LNCAP (cell line): Measurements from ENCODE around the gene ROBO1.

Experiments used
- CTCF ChIP-seq: fragments of 450-650 bp; IDR thresholded peaks from 2 replicates; pipeline ENCODE4 v1.5.1; 2017; ENCODE audit warnings: mild to moderate bottlenecking

The ROBO1 gene

GRCh38 chr3:78900426-78900825, 867.4 kb downstream of the ROBO1 start:
- TF ChIP-seq CTCF, result no peak

DNA sequence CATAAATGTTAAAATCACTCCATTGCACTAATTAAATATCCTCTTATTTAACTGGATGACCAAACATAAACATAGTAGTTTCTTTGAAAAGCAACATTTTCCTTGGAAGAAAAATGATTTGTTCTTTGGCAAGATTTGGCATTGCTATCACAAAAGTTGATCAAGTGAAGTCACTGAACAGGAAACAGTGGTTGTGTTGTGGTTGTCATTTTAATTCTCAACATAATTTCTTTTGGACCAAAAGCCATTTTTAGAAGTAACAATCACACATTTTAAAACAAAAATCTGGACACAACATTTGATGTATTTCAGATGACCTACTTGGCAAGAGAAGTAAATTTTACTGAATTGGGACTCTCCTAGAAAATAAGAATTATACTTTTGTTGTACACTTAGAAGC, 872.3 kb downstream of the ROBO1 start:
- TF ChIP-seq CTCF, result no peak

DNA sequence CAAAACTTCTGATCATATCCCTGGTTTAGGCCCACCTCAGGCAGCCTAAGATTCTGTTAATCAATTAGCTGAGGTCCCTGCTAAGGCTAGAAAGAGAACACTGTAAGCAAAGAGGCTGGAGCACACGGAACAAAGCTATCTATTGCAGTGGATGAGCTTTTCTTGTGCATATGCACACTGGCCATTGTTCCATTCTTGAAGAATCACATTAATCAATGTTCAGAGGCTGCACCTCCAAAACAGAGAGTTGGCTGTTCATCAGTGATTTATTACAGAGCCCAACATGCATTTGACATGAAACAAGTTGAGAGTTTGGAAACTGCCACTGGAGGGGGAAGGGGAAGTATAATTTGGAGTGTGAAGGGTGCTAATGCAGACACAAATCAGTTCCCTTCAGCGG, 873.0 kb downstream of the ROBO1 start:
- no peak for TF ChIP-seq CTCF

DNA sequence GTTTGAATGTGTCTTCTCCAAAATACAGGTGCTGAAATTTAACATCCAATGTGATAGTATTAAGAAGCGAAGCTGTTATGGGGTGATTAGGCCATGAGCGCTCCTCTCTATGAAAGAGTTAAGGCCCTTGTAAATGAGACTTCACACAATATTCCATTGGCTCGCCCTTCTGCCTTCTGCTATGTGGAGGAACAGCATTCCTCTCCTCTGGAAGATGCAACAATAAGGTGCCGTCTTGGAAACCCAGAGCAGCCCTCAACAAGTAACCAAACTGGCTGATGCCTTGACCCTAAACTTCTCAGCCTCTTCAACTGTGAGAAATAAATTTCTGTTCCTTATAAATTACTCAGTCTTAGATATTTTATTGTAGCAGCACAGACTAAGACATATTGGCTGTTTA, 874.6 kb downstream of the ROBO1 start:
- TF ChIP-seq CTCF, result no peak

GRCh38 chr3:78889348-78889747, 878.5 kb downstream of the ROBO1 start:
- no peak for TF ChIP-seq CTCF

DNA sequence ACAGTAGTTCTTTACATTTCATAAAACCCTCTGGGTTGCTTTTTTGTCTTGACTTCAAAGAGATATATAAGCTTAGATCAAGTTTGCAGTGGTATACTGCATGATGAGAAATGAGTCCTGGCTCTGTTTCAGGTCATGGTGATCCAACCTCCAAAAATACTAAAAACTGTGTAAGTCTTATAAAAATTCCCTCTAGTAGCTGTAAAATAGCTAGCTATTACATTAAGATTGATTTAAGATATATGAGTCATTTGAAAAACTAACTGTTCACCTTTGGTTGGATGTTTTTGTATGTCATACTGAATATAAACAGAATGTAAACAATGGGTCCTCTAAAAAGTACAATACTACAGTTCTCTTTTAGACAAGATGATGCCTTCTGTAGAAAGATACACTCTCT, 879.2 kb downstream of the ROBO1 start:
- no peak for TF ChIP-seq CTCF

GRCh38 chr3:78887547-78888011, 880.2 kb downstream of the ROBO1 start:
- no peak for TF ChIP-seq CTCF

GRCh38 chr3:78887029-78887428, 880.8 kb downstream of the ROBO1 start:
- no peak for TF ChIP-seq CTCF
